Measurements from ENCODE around the gene GMPR2.
"Not testable (repeated sequence)": the region's sequence is repeated elsewhere in the genome, so short reads cannot be mapped to it uniquely, and the experiment has no call there.

- TF ChIP-seq CTCF (IDR thresholded peaks at IDR 0.05; ENCODE audit: borderline replicate concordance, extremely low read depth, low read length, poor library complexity, severe bottlenecking); EZH2 (IDR thresholded peaks at IDR 0.05; ENCODE audit: borderline replicate concordance, low read depth, low read length, severe bottlenecking): not testable (repeated sequence)
Measured at GRCh38 chr14:24245350-24245749, 12.6 kb downstream of the GMPR2 start.
